Stimulated activated CD8-positive, alpha-beta memory T cell treated with anti-CD3 and anti-CD28 coated beads, Interleukin-2, amount 100 ng/mL, for 48 hours (primary cell): ENCODE measurements around the gene FAM228A.

Experiments
- DNase-seq, 2 donors: peaks; one replicate each; pipeline ENCODE4 v3.0.0-alpha.2; 2020; ENCODE audit warnings: low read depth in 2 of 2

Gene FAM228A

DNA sequence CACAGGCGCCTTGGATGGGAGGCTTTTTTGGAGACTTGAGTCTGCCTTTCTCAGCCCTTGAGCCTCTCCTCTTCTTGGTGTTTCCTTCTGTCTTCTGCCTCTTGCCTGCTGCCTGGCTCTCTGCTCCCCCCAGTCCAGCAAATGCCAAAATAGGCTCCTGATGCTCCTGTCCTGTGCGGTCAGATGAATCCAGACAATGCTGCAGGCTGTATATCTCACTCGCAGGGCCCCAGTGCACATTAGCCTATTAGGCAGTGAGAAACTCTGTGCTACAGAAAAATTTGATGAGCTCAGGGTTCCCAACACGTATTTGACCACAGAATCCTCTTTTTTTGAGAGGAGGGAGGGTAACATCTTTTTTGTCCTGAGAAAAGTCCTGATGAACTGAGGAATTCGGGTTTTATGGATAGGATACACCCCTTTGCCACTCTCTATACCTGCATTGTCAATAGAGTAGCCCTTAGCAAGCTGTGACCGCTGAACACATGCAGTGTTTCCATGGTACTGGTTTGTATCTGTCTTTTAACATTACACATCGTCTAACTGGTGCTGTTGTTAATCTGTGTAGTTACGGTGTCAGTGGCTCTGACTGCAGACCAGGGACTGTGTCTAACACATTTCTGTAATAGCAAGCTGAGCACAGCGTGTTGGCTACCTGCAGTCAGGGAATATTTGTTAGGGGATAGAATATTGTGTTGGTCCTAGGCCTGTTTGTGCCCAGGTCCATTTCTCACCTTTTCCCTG is 50.8 kb downstream of the FAM228A start:
- no peak for DNase-seq

DNA sequence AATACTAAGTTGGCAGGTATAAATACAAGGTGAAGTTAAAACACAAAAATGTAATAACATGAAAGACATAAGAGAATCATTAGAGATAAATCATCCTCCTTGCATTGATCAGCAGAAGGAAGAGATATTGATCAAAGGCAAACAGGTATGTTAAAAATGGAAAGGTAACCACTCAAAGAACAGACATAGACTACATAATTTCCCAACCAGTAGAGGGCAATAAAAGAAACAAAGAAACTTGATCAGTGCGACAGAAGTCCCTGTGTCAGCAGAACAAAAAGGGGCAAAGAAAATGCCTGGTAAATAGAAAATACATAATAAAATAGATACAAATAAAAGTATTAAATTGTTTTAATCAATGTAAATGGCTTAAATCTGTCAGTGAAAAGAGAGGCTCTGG is 53.6 kb downstream of the FAM228A start:
- DNase-seq: no peak

DNA sequence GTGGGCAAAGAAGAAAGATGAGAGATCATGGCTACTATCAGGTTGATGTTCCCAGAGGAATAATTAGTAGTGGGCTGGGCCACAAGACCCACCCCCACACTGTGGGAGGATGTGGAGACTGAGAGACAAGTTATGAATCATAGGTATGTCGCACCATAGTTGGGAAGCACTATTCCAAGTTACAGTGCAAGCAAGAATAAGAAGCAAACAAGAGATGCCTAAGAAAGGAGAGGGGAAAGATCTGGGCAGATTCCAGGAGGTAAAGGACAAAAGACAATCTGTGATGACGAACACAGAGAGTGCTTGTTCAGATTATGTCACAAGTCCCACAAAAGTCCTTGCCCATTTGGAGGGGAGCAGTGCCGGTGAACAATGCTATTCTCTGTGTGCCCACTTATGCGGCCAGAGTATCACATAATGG is 56.6 kb downstream of the FAM228A start:
- DNase-seq: no peak

DNA sequence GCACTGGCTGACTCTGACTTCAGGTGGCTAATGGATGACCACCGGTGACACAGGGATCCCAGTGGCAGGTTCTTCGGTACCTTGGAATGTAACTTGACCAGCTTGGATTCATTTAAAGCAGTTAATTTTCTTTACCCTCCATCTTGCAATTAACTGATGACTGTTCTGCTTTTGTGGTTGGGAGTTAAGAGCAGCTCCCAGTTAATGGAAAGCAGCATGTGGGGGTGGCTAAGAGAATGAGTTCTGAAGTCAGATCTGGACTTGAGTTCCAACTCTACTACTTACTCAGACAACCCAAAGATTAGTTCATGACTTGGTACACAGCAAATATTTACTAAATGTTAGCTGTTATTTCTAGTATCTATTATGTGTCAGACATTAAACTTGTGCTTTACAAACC is 58.5 kb downstream of the FAM228A start:
- DNase-seq: no peak

DNA sequence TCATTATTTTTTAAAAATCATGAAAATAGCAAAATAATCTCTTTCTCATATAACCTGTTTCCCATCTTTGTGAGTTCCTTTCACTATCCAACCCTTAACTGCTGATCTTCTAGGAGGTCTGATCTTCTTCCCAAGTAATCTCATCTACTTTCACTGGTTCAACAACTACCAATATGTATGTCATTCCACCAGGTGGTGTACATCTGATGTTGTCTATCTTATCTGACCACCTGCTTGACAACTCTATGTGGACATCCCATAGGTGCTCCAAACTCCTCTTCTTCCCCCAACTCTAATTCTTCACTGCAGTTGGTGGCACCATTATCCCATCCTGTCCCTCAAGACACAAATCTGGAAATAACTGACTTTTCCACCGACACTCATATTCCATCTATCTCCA is 62.5 kb downstream of the FAM228A start:
- no peak for DNase-seq

DNA sequence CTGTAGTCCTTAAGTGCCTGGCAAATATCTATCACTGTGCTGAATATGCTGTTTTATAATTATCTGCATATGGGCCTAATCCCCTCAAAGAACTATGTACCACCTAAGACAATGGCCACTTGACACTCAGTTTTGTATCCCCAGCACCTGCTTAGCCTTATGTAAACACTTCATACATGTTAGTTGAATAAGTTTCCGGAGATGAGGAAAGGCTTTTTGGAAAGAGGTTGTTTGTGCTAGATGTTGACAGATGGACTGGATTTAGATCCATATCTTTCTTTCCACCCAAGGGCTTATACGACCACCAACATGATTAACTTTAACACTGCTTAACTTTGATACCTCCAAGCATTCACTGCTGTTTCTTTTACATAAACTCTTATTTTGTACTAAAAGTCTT is 63.3 kb downstream of the FAM228A start:
- no peak for DNase-seq

DNA sequence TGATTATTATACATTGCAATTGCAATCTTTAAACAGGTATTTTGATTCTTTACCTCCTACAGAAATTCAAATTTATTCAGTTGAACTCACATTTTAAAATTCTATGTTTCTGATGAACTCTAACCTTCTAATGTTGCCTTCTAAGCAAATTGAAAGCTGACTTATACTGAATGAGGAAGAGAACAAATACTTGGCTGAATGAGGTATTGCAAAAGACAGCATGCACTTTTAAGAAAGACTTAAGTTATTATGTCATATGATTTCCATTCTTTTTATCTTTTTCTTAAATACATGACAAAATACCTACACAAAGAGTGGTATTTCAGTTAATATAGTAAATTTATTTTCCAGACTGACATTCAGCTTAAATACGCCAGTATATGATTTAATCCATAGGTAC is 64.7 kb downstream of the FAM228A start:
- no peak for DNase-seq
